Measurements from ENCODE around the gene AFF3. TPM values are rescaled to one million over a fixed set of nuclear protein-coding genes. Genes with fewer than 3 reads are reported as not detected.

The AFF3 gene
- total and polyA plus RNA-seq, 2 of the 4 experiments (the other 2 are of a cell fraction): 12.9 to 14.3 TPM

DNA sequence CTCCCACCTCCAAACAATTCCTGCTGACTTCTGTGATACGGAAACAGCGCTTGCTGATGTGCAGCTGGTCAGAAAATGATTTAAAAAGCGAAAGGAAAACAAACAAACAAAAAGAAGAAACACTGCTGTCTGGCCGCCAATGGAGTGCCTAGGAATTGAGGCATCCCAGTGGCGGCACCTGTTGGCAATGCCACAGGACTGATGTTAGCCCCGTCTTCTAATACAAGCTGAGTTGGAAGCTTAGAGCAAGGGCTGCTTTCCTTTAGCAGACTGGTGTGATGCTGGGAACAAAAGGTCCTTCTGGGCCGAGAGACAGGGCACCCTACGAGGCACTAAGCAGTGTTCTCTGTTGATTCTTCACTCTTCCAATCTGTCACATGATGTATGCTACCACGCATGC is 489.0 kb downstream of the AFF3 start:
- in situ Hi-C loops (cut with MboI; ENCODE audit: low sequenced_read_pairs) (no loop called here), intact Hi-C loops (cut with micrococcal nuclease) (no loop called here), dilution Hi-C loops (cut with HindIII; ENCODE audit: low sequenced_read_pairs, unreplicated experiment) (no loop called here)
- H3K9me3 ChIP-seq (ENCODE audit: control insufficient read depth, insufficient read depth, low read length): no peaks in the 10 kb centered on the region
- H2AK9ac ChIP-seq (replicated peaks; ENCODE audit: low read depth, low read length, poor library complexity): no peak overlapping the region
- no peaks in the 10 kb centered on the region for H3K27me3 ChIP-seq (ENCODE audit: control insufficient read depth, insufficient read depth, low read length)
- H3K4me2 ChIP-seq (ENCODE audit: low read depth, low read length): no peak overlapping the region
- peak overlapping the region; percentile 89; the same call in 2 of the 3 replicates for H2BK15ac ChIP-seq (ENCODE audit: low read depth, low read length)
- 0 out of 2 replicates have a peak overlapping the region, but pooled peaks have one; percentile 18 for H3K14ac ChIP-seq (replicated peaks; ENCODE audit: low read depth, low read length)
- peak overlapping the region; percentile 50 for H3K4ac ChIP-seq (ENCODE audit: low read depth, low read length)
- H3K27ac ChIP-seq (ENCODE audit: insufficient read depth, low read length): no peak overlapping the region
- H3K4me1 ChIP-seq (ENCODE audit: control insufficient read depth, insufficient read depth, low read length): peaks cover 32% of the 10 kb centered on the region
- no peak for TF ChIP-seq MXI1 (IDR thresholded peaks at IDR 0.05; ENCODE audit: borderline replicate concordance, low read depth, low read length)
- no peak overlapping the region for H4K5ac ChIP-seq (ENCODE audit: low read depth, low read length)
- H2AFZ ChIP-seq (replicated peaks; ENCODE audit: low read length, poor library complexity): no peak overlapping the region
- H3K18ac ChIP-seq (ENCODE audit: low read depth, low read length): peak overlapping the region; percentile 54
- H3K23ac ChIP-seq (ENCODE audit: low read depth, low read length): no peak overlapping the region; the same call in 1 of the 2 replicates
- no peak overlapping the region for H4K8ac ChIP-seq (ENCODE audit: low read depth in 2 of 2, low read length in 2 of 2)
- 100% methylated on average over 3 of the region's 9 CpGs; no CpG with 5 or more reads in 1 of the 2 experiments for WGBS, 2 experiments (ENCODE audit: extremely low coverage in 2 of 2, insufficient read length in 1 of 2)
- peak overlapping the region; percentile 70; the same call in 1 of the 2 replicates for H4K91ac ChIP-seq (ENCODE audit: insufficient read depth, low read depth, low read length)
- peaks cover 2 to 3% of the 10 kb centered on the region in 2 experiments; a peak in 1 of 4 replicates for H3K79me1 ChIP-seq (ENCODE audit: low read depth in 1 of 2, low read length in 2 of 2)
- ATAC-seq (ENCODE audit: low read depth) (no peak), DNase-seq (no peak)
- H2AK5ac ChIP-seq (ENCODE audit: low read depth, low read length): peak overlapping the region; percentile 84; the same call in 1 of the 2 replicates
- ChIA-PET POLR2A (ENCODE audit: unreplicated experiment) (no interaction called here), CTCF (interaction anchor here (0.6 kb wide), 1 partner anchor 588 kb away, joined by 5 read pairs; no protein-coding TSS in a partner anchor)
- H3K56ac ChIP-seq (ENCODE audit: extremely low read depth, insufficient read depth, low read length): no peak overlapping the region
- H3K36me3 ChIP-seq (ENCODE audit: control insufficient read depth, insufficient read depth, low read length): no peaks in the 10 kb centered on the region
- H3K9ac ChIP-seq (ENCODE audit: low read depth, low read length): no peak overlapping the region
- no peak overlapping the region for H2BK5ac ChIP-seq (ENCODE audit: low read depth, low read length, poor library complexity, severe bottlenecking)
- H3K4me3 ChIP-seq (ENCODE audit: insufficient read depth, low read depth, low read length): no peak overlapping the region
- H2BK120ac ChIP-seq (ENCODE audit: low read depth, low read length): peak overlapping the region; percentile 26; the same call in 1 of the 2 replicates
- peak overlapping the region; percentile 16 for H2BK20ac ChIP-seq (ENCODE audit: low read depth, low read length)
- BruUV-seq (replicated peaks): no TSS peak
- peaks cover 26% of the 10 kb centered on the region for H3K9me1 ChIP-seq (ENCODE audit: insufficient read depth, low read length)
- 0 out of 2 replicates have a peak, but pooled peaks cover 3% of the 10 kb centered on the region for H4K20me1 ChIP-seq (ENCODE audit: insufficient read depth, low read length)

Data from IMR-90 (cell line).